Lung (tissue), 12 donors: ENCODE data around the gene MAP1LC3B. TPM values are rescaled to one million over a fixed set of nuclear protein-coding genes. Genes with fewer than 3 reads are reported as not detected.
A peak's percentile ranks its signal among the peaks of the same experiment; 100 is the strongest.
"Not testable (repeated sequence)": the region's sequence is repeated elsewhere in the genome, so short reads cannot be mapped to it uniquely, and the experiment has no call there.

Source experiments
- ATAC-seq: fragments of 200-7000 bp; cut with Tn5 transposase; one replicate; pipeline ENCODE4 v1.9.1; 2020; ENCODE audit warnings: moderate number of reproducible peaks; ENCODE audit not compliant: insufficient read depth, low FRiP score
- DNase-seq, 3 donors: peaks; one replicate each; pipeline ENCODE4 v3.0.0-alpha.2; 2013 to 2017
- H3K27ac ChIP-seq, 2 donors: one replicate each; pipeline ENCODE4 v1.5.1; 2013; ENCODE audit warnings: mild to moderate bottlenecking in 2 of 2, moderate library complexity in 2 of 2, control low read depth in 1 of 2, inconsistent platforms in 1 of 2, low read depth in 1 of 2, low read length in 1 of 2
- H3K27me3 ChIP-seq, 3 donors: one replicate each; pipeline ENCODE4 v1.5.1; 2013; ENCODE audit warnings: low read length in 2 of 3; ENCODE audit not compliant: control insufficient read depth in 3 of 3, insufficient read depth in 3 of 3
- H3K36me3 ChIP-seq, 4 donors: one replicate each; pipeline ENCODE4 v1.5.1; 2013; ENCODE audit warnings: low read length in 4 of 4, mild to moderate bottlenecking in 1 of 4, moderate library complexity in 1 of 4; ENCODE audit not compliant: control insufficient read depth in 4 of 4, insufficient read depth in 4 of 4
- H3K4me1 ChIP-seq, 5 donors: one replicate each; pipeline ENCODE4 v1.5.1; 2013; ENCODE audit warnings: low read length in 5 of 5, mild to moderate bottlenecking in 2 of 5, moderate library complexity in 1 of 5; ENCODE audit not compliant: control insufficient read depth in 5 of 5, insufficient read depth in 5 of 5
- H3K4me3 ChIP-seq: one replicate; pipeline ENCODE4 v1.5.1; 2013; ENCODE audit warnings: mild to moderate bottlenecking, control low read depth, moderate library complexity
- H3K9ac ChIP-seq, 2 donors: one replicate each; pipeline ENCODE4 v1.5.1; 2013; ENCODE audit warnings: low read length in 2 of 2, control low read depth in 1 of 2; ENCODE audit not compliant: insufficient read depth in 1 of 2
- H3K9me3 ChIP-seq, 4 donors: one replicate each; pipeline ENCODE4 v1.5.1; 2013; ENCODE audit warnings: low read length in 3 of 4, mild to moderate bottlenecking in 1 of 4, moderate library complexity in 1 of 4; ENCODE audit not compliant: control insufficient read depth in 4 of 4, insufficient read depth in 3 of 4
- WGBS, 2 donors: extraction: QIAGEN DNeasy Blood & Tissue Kit; methylation state at CpG; one replicate each; pipeline ENCODE4 v1.1.7; 2013; 5-methylcytosine and 5-hydroxymethylcytosine counted together
- polyA plus RNA-seq, 2 donors: library from polyadenylated mRNA; stranded (reverse); fragments of 200-250 nt; gene quantifications; one replicate each; pipeline ENCODE4 v1.2.1, GENCODE V29; 2013
- total RNA-seq, 2 donors: library from RNA; depleted of rRNA in 1 of 2; stranded (reverse); fragments of >200 nt in 1 of 2; gene quantifications; one replicate each; pipeline ENCODE4 v1.2.1, GENCODE V29; 2014 to 2021
- TF ChIP-seq, protein P1 (sequence below): IDR thresholded peaks from 2 replicates; pipeline ENCODE4 v1.5.1; 2012; ENCODE audit warnings: mild to moderate bottlenecking; ENCODE audit errors: control extremely low read depth, extremely low read depth
- donor health status: control.
- donor health status: control.
- donor health status: Bipolar disorder and iron deficiency.
- donor health status: healthy.
- donor health status: DM: yes; HTN: yes; CAD: no.

The MAP1LC3B gene
- total and polyA plus RNA-seq, 4 donors = 43.3 to 62.2 (median 47.7) TPM

DNA sequence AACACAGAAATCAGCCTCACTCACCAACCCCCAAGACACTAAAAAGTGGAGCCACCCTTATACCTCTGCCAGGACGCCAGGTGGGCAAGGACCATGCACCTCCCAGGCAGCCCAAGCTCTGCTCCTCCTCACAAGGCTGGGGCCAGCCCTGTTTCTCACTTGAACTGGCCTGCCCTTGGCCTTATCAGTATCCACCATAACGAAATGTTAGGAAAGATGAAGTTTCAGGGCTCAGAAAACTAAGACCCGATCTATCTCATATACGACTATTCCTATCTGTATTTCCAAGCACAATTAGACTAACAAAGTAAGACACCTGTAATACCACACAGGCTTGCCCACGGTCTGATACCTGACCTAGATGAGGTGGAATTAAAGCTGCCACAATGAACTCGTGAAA is 15.5 kb upstream of the MAP1LC3B start:
- 96% methylated on average over 6 of the region's 6 CpGs for WGBS, 2 donors
- Histone ChIP-seq H3K27me3 (no peaks in the 10 kb centered on the region), H3K4me1 (peaks cover 0 to 10% (median 2%) of the 10 kb centered on the region in 5 donors), H3K4me3 (no peak overlapping the region), H3K9ac (no peak overlapping the region), H3K36me3 (peaks cover 0 to 4% (median under 1%) of the 10 kb centered on the region in 4 donors), H3K27ac (peak overlapping the region in 1 of 2 donors; percentile 80), H3K9me3 (no peaks in the 10 kb centered on the region)
- DNase-seq = no peak
- ATAC-seq = no peak
- TF ChIP-seq, protein P1, sequence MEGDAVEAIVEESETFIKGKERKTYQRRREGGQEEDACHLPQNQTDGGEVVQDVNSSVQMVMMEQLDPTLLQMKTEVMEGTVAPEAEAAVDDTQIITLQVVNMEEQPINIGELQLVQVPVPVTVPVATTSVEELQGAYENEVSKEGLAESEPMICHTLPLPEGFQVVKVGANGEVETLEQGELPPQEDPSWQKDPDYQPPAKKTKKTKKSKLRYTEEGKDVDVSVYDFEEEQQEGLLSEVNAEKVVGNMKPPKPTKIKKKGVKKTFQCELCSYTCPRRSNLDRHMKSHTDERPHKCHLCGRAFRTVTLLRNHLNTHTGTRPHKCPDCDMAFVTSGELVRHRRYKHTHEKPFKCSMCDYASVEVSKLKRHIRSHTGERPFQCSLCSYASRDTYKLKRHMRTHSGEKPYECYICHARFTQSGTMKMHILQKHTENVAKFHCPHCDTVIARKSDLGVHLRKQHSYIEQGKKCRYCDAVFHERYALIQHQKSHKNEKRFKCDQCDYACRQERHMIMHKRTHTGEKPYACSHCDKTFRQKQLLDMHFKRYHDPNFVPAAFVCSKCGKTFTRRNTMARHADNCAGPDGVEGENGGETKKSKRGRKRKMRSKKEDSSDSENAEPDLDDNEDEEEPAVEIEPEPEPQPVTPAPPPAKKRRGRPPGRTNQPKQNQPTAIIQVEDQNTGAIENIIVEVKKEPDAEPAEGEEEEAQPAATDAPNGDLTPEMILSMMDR = no peak

DNA sequence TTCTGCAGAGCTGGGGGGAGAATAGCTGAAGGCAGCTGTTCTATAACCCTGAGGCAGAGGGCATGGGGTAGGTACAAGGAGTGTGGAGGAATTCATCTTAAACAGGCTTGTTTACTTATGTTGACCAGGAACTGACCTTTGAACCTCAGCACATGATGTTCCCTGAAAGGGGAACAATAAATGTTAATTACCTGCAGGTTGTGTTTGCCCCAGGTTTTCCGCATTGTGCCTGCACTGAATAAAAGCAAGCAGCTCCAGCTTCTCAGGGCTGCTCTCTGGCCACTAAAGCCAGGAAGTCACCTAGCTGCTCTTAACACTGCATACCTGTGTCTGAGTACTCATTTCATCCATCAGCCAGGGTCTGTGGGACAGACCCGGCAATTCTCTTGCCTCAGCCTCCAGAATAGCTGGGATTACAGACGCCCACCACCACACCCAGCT is 12.8 kb upstream of the MAP1LC3B start:
- DNase-seq, H3K27ac ChIP-seq, H3K9me3 ChIP-seq, H3K36me3 ChIP-seq, H3K9ac ChIP-seq, H3K4me3 ChIP-seq, H3K27me3 ChIP-seq, ATAC-seq: not testable (repeated sequence)
- 92 to 94% methylated on average over 3 of the region's 3 CpGs for WGBS, 2 donors
- peaks cover 2 to 18% (median 10%) of the 10 kb centered on the region in 5 donors for H3K4me1 ChIP-seq

DNA sequence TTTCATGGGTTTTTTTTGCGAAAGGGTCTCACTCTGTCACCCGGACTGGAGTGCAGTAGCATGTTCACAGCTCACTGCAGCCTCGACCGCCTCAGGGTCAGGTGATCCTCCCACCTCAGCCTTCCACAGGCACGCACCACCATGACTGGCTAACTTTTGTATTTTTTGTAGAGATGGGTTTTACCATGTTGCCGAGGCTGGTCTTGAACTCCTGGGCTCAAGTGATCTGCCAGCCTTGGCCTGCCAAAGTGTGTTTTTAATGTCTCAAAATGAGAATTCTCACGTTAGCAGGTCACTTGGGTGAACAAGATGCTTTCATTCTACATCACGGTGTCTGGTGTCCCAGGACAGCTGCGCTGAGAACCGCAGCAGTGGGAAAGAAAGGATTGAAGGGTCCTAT is 11.7 kb upstream of the MAP1LC3B start:
- WGBS, 2 donors = 91 to 93% methylated on average over 10 of the region's 10 CpGs
- TF ChIP-seq, protein P1 = no peak
- DNase-seq = no peak

DNA sequence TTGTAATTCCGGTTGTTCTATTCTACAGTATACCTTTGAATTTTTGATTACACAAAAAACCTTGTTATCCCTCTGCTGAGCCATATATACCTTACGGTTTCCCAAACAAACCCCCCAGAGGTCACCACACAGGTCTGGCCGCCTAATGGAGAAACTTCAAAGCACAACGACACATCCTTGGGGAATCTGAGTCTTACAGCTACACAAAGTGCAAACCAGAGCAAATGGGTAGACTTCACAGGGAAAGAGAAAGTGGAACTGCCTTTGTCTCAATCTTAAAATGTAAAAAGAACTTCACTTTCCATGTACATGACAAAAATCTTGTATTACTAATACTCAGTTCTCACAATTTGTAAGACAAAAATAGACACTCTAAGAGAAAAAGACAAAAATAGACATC is 11.3 kb upstream of the MAP1LC3B start:
- Histone ChIP-seq H3K9ac (peak overlapping the region in 1 of 2 donors; percentile 26), H3K9me3 (no peaks in the 10 kb centered on the region), H3K27me3 (no peaks in the 10 kb centered on the region), H3K36me3 (peaks cover 0 to 2% (median 0%) of the 10 kb centered on the region in 4 donors), H3K4me1 (peaks cover 2 to 18% (median 14%) of the 10 kb centered on the region in 5 donors), H3K27ac (peak overlapping the region in 1 of 2 donors; percentile 22), H3K4me3 (no peak overlapping the region)
- TF ChIP-seq, protein P1 = no peak
- no peak for ATAC-seq
- DNase-seq = no peak
- WGBS, 2 donors = 64 to 80% methylated on average over 4 of the region's 4 CpGs

More for the DNA sequence above, 11.7 kb upstream of the MAP1LC3B start:
- Histone ChIP-seq H3K27me3 (no peaks in the 10 kb centered on the region), H3K9me3 (no peaks in the 10 kb centered on the region), H3K27ac (peak overlapping the region in 1 of 2 donors; percentile 22), H3K4me3 (no peak overlapping the region), H3K9ac (no peak overlapping the region), H3K4me1 (peaks cover 2 to 18% (median 14%) of the 10 kb centered on the region in 5 donors), H3K36me3 (peaks cover 0 to 2% (median 0%) of the 10 kb centered on the region in 4 donors)
- no peak for ATAC-seq
